HG03175 (cell line): ENCODE measurements around the gene TAAR9.

Experiments
- ATAC-seq: cut with Tn5 transposase; IDR thresholded peaks from one replicate; pipeline ENCODE4 v1.9.1; 2021; ENCODE audit warnings: mild to moderate bottlenecking, moderate library complexity; ENCODE audit not compliant: unreplicated experiment

Gene TAAR9

GRCh38 chr6:132584698-132585097 is 46.6 kb downstream of the TAAR9 start:
- ATAC-seq: no peak

GRCh38 chr6:132587424-132587823 is 49.3 kb downstream of the TAAR9 start:
- no peak for ATAC-seq
